ENCODE measurements around the gene USP3.

DNA sequence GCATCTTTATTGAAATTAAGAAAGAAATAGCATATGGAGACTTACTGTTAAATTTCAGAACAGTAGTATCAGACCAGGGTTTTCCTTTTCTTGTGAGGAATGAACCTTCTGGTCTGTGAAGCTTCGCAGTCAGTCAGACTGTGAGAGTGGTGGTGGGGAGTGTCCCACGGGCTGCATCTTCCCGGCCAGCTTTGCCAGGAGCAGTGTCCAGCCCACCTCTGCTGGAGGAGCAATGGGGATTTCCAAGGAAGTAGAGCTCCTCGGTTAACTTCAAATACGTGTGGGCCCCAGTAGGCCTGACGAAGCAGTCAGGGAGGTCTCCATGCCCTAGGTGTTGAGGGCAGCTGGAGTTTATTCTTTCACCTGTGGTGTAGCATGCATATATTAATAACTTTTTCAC, 51.9 kb downstream of the USP3 start:
- no peak for TF ChIP-seq SIN3A (IDR thresholded peaks at IDR 0.05; ENCODE audit: borderline replicate concordance, insufficient read depth, low read length)
- no peak for TF ChIP-seq POLR2AphosphoS5 (IDR thresholded peaks at IDR 0.05; ENCODE audit: low read depth, low read length)
- TF ChIP-seq TAF1 (IDR thresholded peaks at IDR 0.05; ENCODE audit: borderline replicate concordance, insufficient read depth, low read length), result no peak

Measured in PFSK-1 (cell line).